B cell (primary cell): ENCODE results near the gene NR1D1.

Experiments used
- CTCF ChIP-seq: fragments of 200-600 bp; IDR thresholded peaks from one replicate; pipeline ENCODE4 v1.8.0; 2022; ENCODE audit warnings: antibody characterized with exemption, mild to moderate bottlenecking
- EZH2 ChIP-seq: IDR thresholded peaks from 2 replicates; pipeline ENCODE4 v1.6.1; 2012; ENCODE audit warnings: borderline replicate concordance, low read depth, mild to moderate bottlenecking, moderate library complexity, low read length; ENCODE audit not compliant: insufficient read depth, poor library complexity, severe bottlenecking

GRCh38 chr17:40139566-40140058 lies 39.2 kb upstream of the NR1D1 start:
- TF ChIP-seq CTCF (no peak), EZH2 (no peak)
